Kidney (tissue), 14 donors: ENCODE measurements around the gene FADS2. TPM values are rescaled to one million over a fixed set of nuclear protein-coding genes. Genes with fewer than 3 reads are reported as not detected.

Experiments used
- DNase-seq, 5 donors: peaks; one replicate each; pipeline ENCODE4 v3.0.0-alpha.2; 2013 to 2020
- FAIRE-seq: peaks from 2 replicates; lab custom pipeline; 2012; peaks lifted over from hg19 to GRCh38; lab: Jason Lieb, UNC
- H3K27ac ChIP-seq, 2 donors: one replicate each; pipeline ENCODE4 v1.7.0; 2013; ENCODE audit warnings: low read depth in 2 of 2, low read length in 2 of 2, inconsistent platforms in 1 of 2
- H3K27me3 ChIP-seq: one replicate; pipeline ENCODE4 v1.7.1; 2013; ENCODE audit warnings: low read length, inconsistent platforms; ENCODE audit not compliant: control insufficient read depth, insufficient read depth
- H3K36me3 ChIP-seq, 3 donors: one replicate each; pipeline versions ENCODE4 v1.7.0 to v1.7.1; 2013; ENCODE audit warnings: low read length in 3 of 3, control low read depth in 1 of 3, inconsistent platforms in 1 of 3; ENCODE audit not compliant: insufficient read depth in 3 of 3, control insufficient read depth in 2 of 3
- H3K4me1 ChIP-seq, 3 donors: one replicate each; pipeline versions ENCODE4 v1.7.0 to v1.7.1; 2013; ENCODE audit warnings: low read length in 3 of 3, inconsistent platforms in 1 of 3, low read depth in 1 of 3; ENCODE audit not compliant: control insufficient read depth in 2 of 3, insufficient read depth in 2 of 3
- H3K4me3 ChIP-seq, 3 donors: one replicate each; pipeline versions ENCODE4 v1.7.0 to v1.8.1; 2013; ENCODE audit warnings: low read length in 3 of 3, control low read depth in 1 of 3, inconsistent platforms in 1 of 3
- H3K9ac ChIP-seq, 3 donors: one replicate each; pipeline versions ENCODE4 v1.7.0 to v1.7.1; 2013; ENCODE audit warnings: low read length in 3 of 3, control low read depth in 1 of 3, inconsistent platforms in 1 of 3
- H3K9me3 ChIP-seq, 3 donors: one replicate each; pipeline versions ENCODE4 v1.7.0 to v1.7.1; 2013; ENCODE audit warnings: low read length in 3 of 3, control low read depth in 1 of 3, inconsistent platforms in 1 of 3; ENCODE audit not compliant: control insufficient read depth in 2 of 3, insufficient read depth in 1 of 3
- intact Hi-C: fragments of 100-400 bp; cut with DNase I; formaldehyde crosslinking; loops from one replicate; pipeline ENCODE4 v1.11.1; 2022
- polyA plus RNA-seq: library from polyadenylated mRNA; stranded (reverse); fragments of 350-450 nt; fragmentation: Illumina TruSeq; extraction: RNeasy Lipid Tissue Mini Kit (QIAGEN cat#74804); gene quantifications from one replicate; pipeline ENCODE4 v1.2.3, GENCODE V29; 2014; ENCODE audit warnings: low read depth, low replicate concordance; ENCODE audit not compliant: insufficient read depth
- total RNA-seq: library from RNA; stranded (reverse); fragmentation: NEBNext Ultra II Directional; extraction: Animal tissue kit (Norgen Biotek cat#: 25700); gene quantifications from one replicate; pipeline ENCODE4 v1.2.1, GENCODE V29; 2021
- TF ChIP-seq, protein P1 (sequence below): IDR thresholded peaks from 3 replicates; pipeline ENCODE4 v1.5.1; 2012; ENCODE audit warnings: mild to moderate bottlenecking, moderate library complexity, borderline replicate concordance; ENCODE audit not compliant: insufficient read depth; ENCODE audit errors: extremely low read depth
- donor health status: control.
- donor health status: control.
- donor health status: control.
- donor health status: control.
- donor health status: control.
- donor health status: DM: yes; HTN: yes; CAD: no.
- donor health status: Normal renal cell carcinoma (clear cell type).

FADS2 gene
- total and polyA plus RNA-seq, 2 donors from 2014 or later = 9.8 to 49.2 TPM

GRCh38 chr11:61838501-61838900 is 10.4 kb downstream of the FADS2 start:
- H3K36me3 ChIP-seq = peaks cover 0 to 13% (median 6%) of the 10 kb centered on the region in 3 donors
- DNase-seq = peak in 1 of 5 donors; percentile 61
- no peak overlapping the region for H3K9ac ChIP-seq
- peaks cover 0 to 9% (median 0%) of the 10 kb centered on the region in 3 donors for H3K4me1 ChIP-seq
- no peak overlapping the region for H3K4me3 ChIP-seq
- TF ChIP-seq, protein P1, sequence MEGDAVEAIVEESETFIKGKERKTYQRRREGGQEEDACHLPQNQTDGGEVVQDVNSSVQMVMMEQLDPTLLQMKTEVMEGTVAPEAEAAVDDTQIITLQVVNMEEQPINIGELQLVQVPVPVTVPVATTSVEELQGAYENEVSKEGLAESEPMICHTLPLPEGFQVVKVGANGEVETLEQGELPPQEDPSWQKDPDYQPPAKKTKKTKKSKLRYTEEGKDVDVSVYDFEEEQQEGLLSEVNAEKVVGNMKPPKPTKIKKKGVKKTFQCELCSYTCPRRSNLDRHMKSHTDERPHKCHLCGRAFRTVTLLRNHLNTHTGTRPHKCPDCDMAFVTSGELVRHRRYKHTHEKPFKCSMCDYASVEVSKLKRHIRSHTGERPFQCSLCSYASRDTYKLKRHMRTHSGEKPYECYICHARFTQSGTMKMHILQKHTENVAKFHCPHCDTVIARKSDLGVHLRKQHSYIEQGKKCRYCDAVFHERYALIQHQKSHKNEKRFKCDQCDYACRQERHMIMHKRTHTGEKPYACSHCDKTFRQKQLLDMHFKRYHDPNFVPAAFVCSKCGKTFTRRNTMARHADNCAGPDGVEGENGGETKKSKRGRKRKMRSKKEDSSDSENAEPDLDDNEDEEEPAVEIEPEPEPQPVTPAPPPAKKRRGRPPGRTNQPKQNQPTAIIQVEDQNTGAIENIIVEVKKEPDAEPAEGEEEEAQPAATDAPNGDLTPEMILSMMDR = no peak
- no peaks in the 10 kb centered on the region for H3K27me3 ChIP-seq
- no peaks in the 10 kb centered on the region for H3K9me3 ChIP-seq
- no peak for FAIRE-seq
- intact Hi-C loops = no loop called here
- H3K27ac ChIP-seq = no peak overlapping the region

DNA sequence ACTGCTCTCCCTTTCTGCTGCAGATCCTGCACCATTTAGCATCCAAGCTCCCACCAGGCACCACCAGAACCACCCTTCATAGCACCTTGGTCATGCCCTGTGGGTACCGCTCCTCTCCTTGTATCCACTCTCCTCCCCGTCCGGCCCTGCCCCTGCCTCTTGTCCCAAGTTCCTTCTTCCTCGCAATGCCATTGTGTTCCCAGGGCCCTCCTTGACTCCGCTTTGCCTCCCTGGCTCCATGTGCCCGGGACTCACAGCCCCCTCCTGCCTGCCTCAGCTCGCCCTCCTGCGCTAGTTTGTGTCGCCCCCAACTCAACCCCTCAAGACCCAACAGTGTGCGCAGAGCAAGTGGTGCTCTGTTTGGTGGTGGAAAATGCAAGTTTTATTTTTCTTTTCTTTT is 10.8 kb downstream of the FADS2 start:
- intact Hi-C loops = no loop called here

DNA sequence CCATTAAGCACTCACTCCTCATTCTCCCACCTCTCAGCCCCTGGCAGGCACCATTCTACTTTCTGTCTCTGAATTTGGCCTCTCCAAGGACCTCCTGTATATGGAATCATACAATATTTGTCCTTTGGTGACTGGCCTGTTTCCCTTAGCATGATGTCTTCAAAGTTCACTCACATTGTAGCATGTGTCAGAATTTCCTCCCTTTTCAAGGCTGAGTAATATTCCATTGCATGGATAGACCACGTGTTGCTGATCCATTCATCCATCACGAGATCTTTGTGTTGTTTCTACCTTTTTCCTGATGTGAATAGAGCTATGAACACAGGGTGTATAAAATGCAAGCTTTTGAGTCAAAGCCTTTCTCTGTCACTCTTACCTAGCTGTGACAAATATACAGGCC is 11.6 kb downstream of the FADS2 start:
- H3K4me1 ChIP-seq = peaks cover 0 to 5% (median 0%) of the 10 kb centered on the region in 3 donors
- H3K27ac ChIP-seq = no peak overlapping the region
- intact Hi-C loops = no loop called here
- TF ChIP-seq, protein P1 = no peak
- FAIRE-seq = no peak
- no peaks in the 10 kb centered on the region for H3K27me3 ChIP-seq
- DNase-seq = no peak
- H3K9me3 ChIP-seq = no peaks in the 10 kb centered on the region
- H3K4me3 ChIP-seq = no peak overlapping the region
- no peak overlapping the region for H3K9ac ChIP-seq
- H3K36me3 ChIP-seq = peaks cover 0 to 13% (median 6%) of the 10 kb centered on the region in 3 donors

More for the DNA sequence above, 10.8 kb downstream of the FADS2 start:
- DNase-seq = peak in 1 of 5 donors; percentile 54
- Histone ChIP-seq H3K27me3 (no peaks in the 10 kb centered on the region), H3K4me3 (no peak overlapping the region), H3K9ac (no peak overlapping the region), H3K9me3 (no peaks in the 10 kb centered on the region), H3K27ac (no peak overlapping the region), H3K36me3 (peaks cover 0 to 13% (median 6%) of the 10 kb centered on the region in 3 donors), H3K4me1 (peaks cover 0 to 9% (median 0%) of the 10 kb centered on the region in 3 donors)
- TF ChIP-seq, protein P1 = no peak
- FAIRE-seq = no peak

- H3K4me1 ChIP-seq = peaks cover 0 to 3% (median 0%) of the 10 kb centered on the region in 3 donors
- TF ChIP-seq, protein P1 = no peak
- no peaks in the 10 kb centered on the region for H3K9me3 ChIP-seq
- intact Hi-C loops = no loop called here
- H3K27me3 ChIP-seq = no peaks in the 10 kb centered on the region
- H3K4me3 ChIP-seq = no peak overlapping the region
- peak in 1 of 5 donors; percentile 34 for DNase-seq
- no peak for FAIRE-seq
- H3K27ac ChIP-seq = no peak overlapping the region
- no peak overlapping the region for H3K9ac ChIP-seq
- peaks cover 0 to 13% (median 6%) of the 10 kb centered on the region in 3 donors for H3K36me3 ChIP-seq
These were observed 12.3 kb downstream of the FADS2 start for GRCh38 chr11:61840371-61840770.
